Daoy (cell line): Measurements from ENCODE around the gene OSGIN1. TPM values are rescaled to one million over a fixed set of nuclear protein-coding genes. Genes with fewer than 3 reads are reported as not detected.
A peak's percentile ranks its signal among the peaks of the same experiment; 100 is the strongest.

ENCODE experiments used
- DNase-seq: peaks from one replicate; pipeline ENCODE4 v3.0.0-alpha.2; 2015; ENCODE audit warnings: low read depth
- total RNA-seq: library from RNA; depleted of rRNA; stranded (reverse); fragments of >200 nt; shearing (Covaris generic); gene quantifications from 2 replicates; pipeline ENCODE4 v1.2.3, GENCODE V29; 2014; rRNA removed

The OSGIN1 gene
- total RNA-seq, 1 experiment from 2014 or later: 1.8 TPM

GRCh38 chr16:84000989-84001642 lies 48.1 kb downstream of the OSGIN1 start:
- DNase-seq: peak; percentile 19

- no peak for DNase-seq
Observed at GRCh38 chr16:84001726-84002125, 48.7 kb downstream of the OSGIN1 start.

- DNase-seq: no peak
Observed at GRCh38 chr16:84003038-84003437, 50.0 kb downstream of the OSGIN1 start.

DNA sequence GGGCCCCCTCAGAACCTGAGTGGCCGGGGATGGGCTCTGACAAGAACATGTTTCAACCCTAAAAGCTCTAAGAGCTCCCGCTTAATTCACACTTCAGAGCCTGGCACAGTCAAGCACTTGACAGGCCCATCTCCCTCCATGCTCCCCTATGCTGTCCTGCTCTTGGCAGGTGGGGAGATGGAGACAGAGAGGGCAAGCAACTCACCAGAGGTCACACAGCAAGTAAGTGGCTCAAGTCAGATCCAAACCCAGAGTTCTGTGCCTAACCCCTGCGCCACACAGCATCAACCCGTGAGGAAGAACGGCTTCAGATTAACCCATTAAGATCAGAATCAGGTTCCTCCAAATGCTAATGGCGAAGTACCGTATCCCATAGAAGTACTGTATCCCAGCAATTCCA lies 51.4 kb downstream of the OSGIN1 start:
- no peak for DNase-seq

DNA sequence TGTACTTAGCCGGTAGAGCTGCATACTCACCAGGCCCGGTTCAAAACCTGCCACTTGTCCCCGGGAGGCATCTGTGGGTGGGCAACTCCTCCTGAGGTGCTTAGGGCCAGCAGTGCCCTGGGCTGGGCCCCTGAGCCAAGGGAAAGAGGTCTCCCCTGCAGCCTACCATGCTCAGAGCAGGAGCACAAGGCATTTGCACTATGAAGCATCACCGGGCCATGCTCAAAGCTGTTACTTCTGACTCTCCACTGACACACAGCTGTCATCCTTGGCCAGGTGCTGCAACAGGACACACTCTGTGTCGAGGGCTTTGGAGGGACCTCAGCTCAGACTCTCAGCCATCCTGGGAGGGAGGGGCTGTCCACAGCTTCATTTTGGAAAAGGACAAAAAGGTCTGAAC lies 52.4 kb downstream of the OSGIN1 start:
- no peak for DNase-seq

GRCh38 chr16:84007520-84007919 lies 54.5 kb downstream of the OSGIN1 start:
- no peak for DNase-seq

GRCh38 chr16:84007965-84008364 lies 54.9 kb downstream of the OSGIN1 start:
- no peak for DNase-seq

DNA sequence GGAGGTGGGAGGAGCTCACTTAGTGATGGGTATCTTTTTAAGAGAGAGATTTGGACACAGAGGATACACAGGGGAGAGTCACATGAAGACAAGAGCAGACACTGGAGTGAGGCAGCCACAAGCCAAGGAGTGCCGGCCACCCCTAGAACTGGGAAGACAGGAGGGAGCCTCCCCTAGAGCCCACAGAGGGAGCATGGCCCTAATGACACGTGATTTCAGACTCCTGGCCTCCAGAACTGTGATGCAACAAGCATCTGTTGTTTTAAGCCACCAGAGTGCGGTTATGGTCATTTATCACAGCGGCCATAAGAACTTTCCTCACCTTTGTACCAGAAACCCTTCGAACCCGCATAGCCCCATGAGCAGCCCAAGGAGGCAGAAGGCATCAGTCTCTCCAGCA lies 56.2 kb downstream of the OSGIN1 start:
- DNase-seq: no peak

DNA sequence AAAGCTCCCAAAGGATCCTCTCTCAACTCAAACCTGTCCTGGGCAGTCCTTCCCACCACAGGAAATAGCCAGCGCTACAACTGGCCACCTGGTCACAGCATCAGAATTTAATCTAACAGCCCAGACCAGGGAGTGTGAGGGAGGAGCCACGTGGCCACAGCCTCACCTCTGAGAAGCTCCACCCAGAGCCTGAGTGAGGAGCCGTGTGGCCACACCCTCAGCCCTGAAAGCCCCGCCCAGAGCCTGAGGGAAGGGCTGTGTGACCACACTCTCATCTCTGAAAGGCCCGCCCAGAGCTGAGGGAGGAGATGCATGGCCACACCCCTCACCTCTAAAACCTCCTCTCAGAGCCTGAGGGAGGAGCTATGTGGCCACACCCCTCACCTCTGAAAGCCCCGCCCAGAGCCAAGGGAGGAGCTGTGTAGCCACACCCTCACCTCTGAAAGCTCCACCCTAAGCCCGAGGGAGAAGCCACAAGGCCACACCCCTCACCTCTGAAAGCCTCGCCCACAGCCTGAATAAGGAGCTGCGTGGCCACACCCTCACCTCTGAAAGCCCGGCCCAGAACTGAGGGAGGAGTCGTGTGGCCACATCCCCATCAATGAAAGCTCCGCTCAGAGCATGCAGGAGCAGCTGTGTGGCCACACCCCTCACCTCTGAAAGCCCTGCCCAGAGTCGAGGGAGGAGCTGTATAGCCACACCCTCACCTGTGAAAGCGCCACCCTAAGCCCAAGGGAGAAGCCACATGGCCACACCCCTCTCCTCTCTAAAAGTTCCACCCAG lies 60.9 kb downstream of the OSGIN1 start:
- DNase-seq: peak; percentile 80

DNA sequence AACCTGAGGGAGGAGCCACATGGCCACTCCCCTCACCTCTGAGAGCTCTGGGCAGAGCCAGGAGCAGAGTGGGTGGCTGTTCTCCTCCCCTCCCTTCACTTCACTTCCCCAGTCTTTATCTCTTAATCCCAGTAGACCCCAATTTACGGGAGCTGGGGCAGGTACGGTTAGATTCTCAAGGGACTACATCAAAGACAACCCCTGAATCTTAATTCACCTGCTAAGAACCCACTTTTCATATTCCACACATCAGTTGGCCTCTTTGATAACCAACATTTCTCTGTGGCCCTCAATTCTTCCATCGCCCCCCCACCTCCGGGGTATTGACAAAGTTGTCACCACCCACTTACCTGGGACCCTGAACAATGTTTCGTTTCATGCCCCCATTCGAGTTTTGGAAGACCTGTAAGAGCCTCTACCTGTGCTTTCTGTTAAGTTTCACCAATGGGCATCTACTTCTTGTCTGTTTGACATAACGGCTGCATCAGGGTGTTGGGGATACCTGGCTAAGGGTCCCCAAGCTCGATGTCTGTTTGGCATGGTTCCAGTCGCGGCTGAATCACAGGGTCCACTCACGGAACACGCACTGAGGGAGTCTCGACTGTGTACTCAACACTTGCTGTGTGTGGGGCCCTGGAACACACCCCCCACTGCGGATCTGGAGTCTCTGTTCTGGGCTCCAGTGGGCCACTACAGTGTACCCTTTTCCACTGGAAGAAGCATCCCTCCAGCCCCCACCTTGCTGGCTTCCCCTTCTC lies 61.7 kb downstream of the OSGIN1 start:
- no peak for DNase-seq

DNA sequence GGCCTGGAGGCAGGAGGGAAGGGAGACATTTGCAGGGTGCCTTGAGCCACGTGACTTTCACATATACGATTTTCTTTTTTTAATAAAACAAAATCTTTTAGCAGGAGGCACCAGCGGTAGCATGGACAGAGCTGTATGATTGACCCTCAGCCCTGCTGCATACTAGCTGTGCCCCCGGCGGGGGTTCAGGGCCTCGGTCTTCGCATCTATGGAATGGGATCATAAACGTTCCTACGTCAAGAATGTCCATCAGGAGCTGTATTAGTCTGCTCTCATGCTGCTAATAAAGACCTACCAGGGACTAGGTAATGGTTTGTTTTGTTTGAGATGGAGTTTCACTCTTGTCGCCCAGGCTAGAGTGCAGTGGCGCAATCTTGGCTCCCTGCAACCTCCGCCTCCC lies 62.4 kb downstream of the OSGIN1 start:
- no peak for DNase-seq

Other genes starting within 250 kb of the OSGIN1 start
- gene HSBP1, start 145.3 kb upstream of the OSGIN1 start, total RNA-seq: 17.6 and 22.8 TPM in 2 replicates
- 1.6 and 2.5 TPM in 2 replicates for gene MLYCD, start 54.1 kb upstream of the OSGIN1 start, total RNA-seq
- not detected in 2 replicates for gene NECAB2, start 15.0 kb downstream of the OSGIN1 start, total RNA-seq
- not detected in 2 replicates for gene SLC38A8, start 89.6 kb downstream of the OSGIN1 start, total RNA-seq
- 30.1 and 36.6 TPM in 2 replicates for gene MBTPS1, start 163.7 kb downstream of the OSGIN1 start, total RNA-seq
- 13.4 and 17.1 TPM in 2 replicates for gene HSDL1, start 191.9 kb downstream of the OSGIN1 start, total RNA-seq
- gene DNAAF1, start 192.1 kb downstream of the OSGIN1 start, total RNA-seq: not detected in 2 replicates
- gene TAF1C, start 233.8 kb downstream of the OSGIN1 start, total RNA-seq: 15.1 and 20.9 TPM in 2 replicates
- not detected in 2 replicates for gene ADAD2, start 237.9 kb downstream of the OSGIN1 start, total RNA-seq